Stimulated activated CD4-positive, alpha-beta T cell treated with anti-CD3 and anti-CD28 coated beads, Interleukin-15, amount 100 ng/mL, for 48 hours (primary cell): ENCODE measurements around the gene CAMKMT.

Experiments used
- DNase-seq, 2 donors: peaks; one replicate each; pipeline ENCODE4 v3.0.0-alpha.2; 2020; ENCODE audit warnings: low read depth in 2 of 2

CAMKMT gene

GRCh38 chr2:44649381-44649780 is 287.6 kb downstream of the CAMKMT start:
- DNase-seq, result no peak

GRCh38 chr2:44650796-44651195 is 289.0 kb downstream of the CAMKMT start:
- no peak for DNase-seq

- no peak for DNase-seq
These were observed 290.2 kb downstream of the CAMKMT start for GRCh38 chr2:44651974-44652373.

DNA sequence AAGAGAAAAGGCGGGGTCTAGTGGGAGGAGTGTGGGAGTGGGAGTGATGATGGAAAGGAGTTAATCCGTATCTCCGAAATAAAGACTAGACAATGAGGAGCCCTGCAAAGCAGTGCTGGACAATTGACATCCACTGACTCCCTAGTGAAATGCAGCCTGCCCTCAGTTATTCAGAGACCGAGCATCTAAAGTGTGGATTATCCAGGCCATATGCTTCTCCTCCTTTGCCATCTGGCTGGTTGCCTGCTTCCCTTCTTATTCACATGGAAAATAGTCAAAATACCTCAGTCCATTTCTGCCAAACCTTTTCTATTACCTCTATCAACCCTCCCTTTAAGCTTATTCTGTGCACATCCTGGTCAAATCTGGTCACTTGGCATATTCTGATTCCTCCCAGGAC is 291.0 kb downstream of the CAMKMT start:
- DNase-seq, result no peak

GRCh38 chr2:44655401-44655864 is 293.7 kb downstream of the CAMKMT start:
- DNase-seq, result no peak

DNA sequence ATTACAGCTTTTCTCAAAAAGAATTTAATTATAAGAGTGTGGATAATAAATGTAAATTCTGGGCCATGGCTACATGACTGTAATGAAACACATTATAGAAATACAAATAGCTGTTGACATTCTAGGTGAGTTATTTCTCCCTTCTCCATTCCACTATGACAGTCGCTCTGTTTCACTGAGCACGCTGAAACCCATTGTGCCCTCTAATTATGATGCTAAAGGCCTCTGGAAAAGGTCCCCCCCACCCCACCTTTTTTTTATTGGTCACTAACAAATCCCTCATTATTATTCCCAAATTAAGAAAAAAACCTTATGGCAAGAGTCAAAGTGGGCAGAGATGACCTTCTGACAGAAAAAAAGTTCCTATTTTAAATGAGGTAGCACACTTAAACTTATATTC is 294.7 kb downstream of the CAMKMT start:
- no peak for DNase-seq

- no peak for DNase-seq
These were observed 301.8 kb downstream of the CAMKMT start for GRCh38 chr2:44663471-44664073.

DNA sequence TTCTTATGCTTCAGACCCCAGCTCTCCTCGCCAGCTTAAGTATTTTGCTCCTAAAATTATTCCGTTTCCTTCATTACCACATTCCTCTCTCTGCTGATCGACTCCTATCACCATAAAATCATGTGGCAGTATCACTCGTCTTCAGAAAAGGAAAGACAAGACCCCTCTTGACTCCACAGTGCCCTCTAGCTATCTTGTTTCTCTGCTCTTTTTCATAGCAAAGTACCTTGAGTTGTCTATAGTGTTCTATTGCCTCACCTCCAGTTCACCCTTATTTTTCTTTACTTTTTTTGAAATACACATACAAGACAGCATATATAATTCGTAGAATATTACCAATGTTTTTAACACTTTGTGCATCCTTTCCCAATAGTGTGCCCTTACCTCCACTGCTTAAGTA is 306.6 kb downstream of the CAMKMT start:
- DNase-seq, result no peak

DNA sequence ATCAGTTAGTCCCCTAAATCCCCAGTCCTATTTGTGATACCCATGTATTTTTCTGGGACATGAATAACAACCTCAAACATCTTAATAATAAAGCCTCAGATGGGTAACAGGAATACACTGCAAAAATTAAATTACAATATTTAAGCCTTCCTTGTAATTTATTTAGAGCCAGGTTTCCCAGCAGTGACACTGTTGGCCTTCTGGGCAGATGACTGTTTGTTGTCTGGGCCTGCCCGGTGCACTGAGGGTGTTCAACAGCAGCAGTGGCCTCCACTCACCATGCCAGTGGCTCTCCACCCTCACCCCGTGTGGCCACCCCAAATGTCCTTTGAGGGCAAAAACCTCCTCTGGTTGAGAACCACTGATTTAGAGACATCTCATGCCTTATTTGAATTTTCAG is 309.5 kb downstream of the CAMKMT start:
- no peak for DNase-seq

GRCh38 chr2:44671916-44672315 is 310.2 kb downstream of the CAMKMT start:
- no peak for DNase-seq

GRCh38 chr2:44672431-44672830 is 310.7 kb downstream of the CAMKMT start:
- DNase-seq, result no peak

GRCh38 chr2:44674473-44675284 is 312.9 kb downstream of the CAMKMT start:
- DNase-seq, result no peak

- no peak for DNase-seq
These were observed 314.6 kb downstream of the CAMKMT start for GRCh38 chr2:44676379-44676778.

DNA sequence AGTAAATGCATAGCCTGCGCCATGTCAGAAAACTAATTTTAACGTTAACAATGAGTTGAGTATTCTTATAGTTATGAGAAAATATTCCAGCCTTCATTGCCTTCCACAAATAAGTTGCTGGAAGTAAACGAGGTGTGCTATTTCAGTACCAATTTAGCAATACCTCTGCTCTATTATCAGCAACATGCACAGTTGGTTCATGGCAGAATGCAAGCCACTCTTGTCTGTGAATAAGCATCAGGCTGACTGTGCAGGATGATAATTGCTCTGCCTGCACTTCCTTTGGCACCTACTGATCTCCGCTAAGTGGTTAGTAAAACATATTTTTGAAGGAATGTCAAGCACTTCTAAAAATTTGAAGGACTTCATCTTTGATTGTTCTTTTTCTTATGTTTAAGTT is 317.8 kb downstream of the CAMKMT start:
- no peak for DNase-seq

DNA sequence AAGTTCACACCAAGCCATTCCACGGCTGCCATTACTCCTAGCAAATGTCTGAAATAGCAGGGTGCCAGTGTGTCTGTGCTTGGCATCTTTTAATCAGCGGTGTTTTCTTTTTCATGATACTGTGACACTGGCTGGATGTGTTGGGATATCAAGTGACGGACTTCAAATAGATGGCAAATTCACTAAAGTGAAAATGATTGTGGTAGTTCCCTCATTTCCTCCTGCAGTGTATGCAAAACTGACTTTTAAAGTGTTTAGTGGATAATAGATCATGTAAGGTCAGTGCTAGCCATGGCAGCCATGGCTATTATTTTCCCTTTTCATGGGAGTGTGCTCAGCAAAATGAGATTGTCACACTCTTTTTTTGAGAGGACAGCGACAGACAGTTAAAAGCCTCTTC is 318.2 kb downstream of the CAMKMT start:
- no peak for DNase-seq

- DNase-seq, result no peak
These were observed 318.8 kb downstream of the CAMKMT start for GRCh38 chr2:44680424-44680971.

DNA sequence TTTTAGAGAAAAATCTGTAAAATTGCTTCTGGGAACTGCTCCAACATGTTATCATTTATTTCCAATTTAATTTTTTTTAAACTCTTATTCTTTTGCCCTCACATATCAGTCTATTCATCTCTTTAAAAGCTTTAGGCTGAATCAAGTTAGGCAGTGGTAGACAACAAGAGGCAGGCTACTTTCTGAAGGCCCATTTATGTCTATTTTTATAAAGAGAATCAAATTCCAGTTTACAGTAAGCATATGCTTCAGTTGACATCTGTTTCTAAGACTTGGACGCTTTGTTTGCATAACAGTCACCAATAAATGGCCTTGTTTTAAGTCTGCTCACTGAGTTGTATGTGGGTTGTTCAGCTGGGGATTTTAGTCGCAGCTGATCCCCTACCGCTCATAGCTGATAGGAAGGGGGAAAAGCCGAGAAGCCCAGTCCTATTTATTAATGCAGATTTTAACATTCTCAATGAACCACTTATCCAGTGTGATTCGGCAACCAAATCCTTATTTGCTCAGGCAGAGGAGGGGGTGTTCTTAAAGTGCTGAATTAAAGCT is 319.3 kb downstream of the CAMKMT start:
- DNase-seq, result no peak

- DNase-seq, result no peak
These were observed 320.7 kb downstream of the CAMKMT start for GRCh38 chr2:44682459-44682858.

DNA sequence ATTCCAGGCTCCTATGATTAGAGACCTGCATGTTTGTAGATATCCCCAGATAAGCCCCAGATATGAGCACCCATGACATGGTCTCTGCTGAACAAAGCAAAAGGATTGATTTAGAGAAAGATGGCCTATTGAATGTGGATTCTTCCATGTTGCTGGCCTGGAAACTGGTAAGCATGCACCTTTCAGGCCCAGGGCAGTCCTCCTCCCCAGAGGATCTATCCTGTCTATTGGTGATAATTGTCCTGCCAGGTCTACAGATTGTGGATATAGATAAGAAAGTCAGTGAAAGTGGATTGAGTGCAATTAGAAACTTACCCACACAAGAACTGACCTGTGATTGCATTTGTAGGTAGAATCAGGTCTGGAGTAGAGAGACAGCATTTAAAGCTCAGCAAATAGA is 322.8 kb downstream of the CAMKMT start:
- no peak for DNase-seq

- DNase-seq, result no peak
These were observed 324.8 kb downstream of the CAMKMT start for GRCh38 chr2:44686561-44686960.

DNA sequence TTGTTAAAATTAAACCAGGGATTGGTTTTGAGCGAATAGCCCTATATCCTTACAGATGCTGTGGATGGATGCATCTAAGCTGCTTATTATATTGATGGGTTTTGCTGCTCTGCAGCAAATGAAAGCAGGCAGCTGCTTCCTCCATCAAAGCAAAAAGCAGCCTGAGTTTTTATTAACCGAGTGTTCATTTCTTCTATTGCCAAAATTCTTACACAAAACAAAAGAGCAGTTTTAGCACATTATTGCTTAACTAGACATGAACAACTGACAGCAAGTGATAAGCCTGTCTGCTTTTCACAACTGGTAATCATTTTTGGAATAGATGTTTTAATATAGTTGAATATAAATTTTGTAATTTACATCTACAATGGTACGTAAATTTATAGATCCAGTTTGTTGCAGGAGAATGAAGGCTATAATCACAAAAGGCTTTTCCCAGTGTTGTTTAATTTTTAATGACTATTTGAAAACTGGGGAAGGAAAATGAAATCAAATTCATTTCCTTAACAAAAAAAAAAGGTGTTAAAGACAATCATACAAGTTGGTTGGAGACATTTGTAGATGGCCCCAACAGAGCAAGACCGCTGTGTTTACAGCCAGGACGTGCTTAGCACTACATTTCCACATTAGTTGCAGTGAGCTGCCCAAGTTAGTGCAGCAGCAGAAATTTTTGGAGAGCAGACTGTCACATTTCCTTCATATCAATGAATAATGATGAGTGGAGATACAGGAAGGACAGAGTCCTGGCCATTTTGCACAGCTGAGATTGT is 326.1 kb downstream of the CAMKMT start:
- no peak for DNase-seq
